ENCODE data around the gene FOXP1. TPM values are rescaled to one million over a fixed set of nuclear protein-coding genes. Genes with fewer than 3 reads are reported as not detected.

The FOXP1 gene
- total and polyA plus RNA-seq, 2 of the 13 experiments (the other 11 are each of a cell fraction or from before 2014, with no cell fraction given): 40.4 to 59.0 TPM

DNA sequence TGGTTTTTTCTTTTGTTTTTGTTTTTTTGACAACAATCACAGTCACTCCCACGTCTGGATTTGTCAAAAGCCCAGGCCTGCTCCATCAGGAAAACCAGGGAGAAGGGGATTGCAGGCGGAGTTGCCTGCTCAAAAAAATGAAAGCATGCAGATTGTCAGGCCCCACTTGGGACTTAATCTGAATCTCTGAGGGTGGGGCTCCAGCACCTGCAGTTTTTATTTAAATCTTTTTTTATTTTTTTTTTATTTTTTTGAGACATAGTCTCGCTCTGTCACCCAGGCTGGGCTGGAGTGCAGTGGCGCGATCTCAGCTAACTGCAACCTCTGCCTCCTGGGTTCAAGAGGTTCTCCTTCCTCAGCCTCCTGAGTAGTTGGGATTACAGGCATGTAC lies 140.9 kb downstream of the FOXP1 start:
- Histone ChIP-seq H2AFZ (ENCODE audit: low read length) (no peak overlapping the region), H3K4me1 (ENCODE audit: insufficient read depth, low read length) (no peaks in the 10 kb centered on the region), H3K4me3 (replicated peaks in 1 of 3; ENCODE audit: insufficient read depth in 1 of 3, low read depth in 2 of 3, low read length in 3 of 3) (no peak overlapping the region), H3K4me2 (ENCODE audit: low read depth, low read length) (no peak overlapping the region), H3K9ac (ENCODE audit: insufficient read depth, low read depth, low read length) (no peak overlapping the region), H4K20me1 (ENCODE audit: insufficient read depth, low read length) (peaks cover 8% of the 10 kb centered on the region), H3K27me3 (ENCODE audit: control insufficient read depth in 1 of 2, insufficient read depth in 2 of 2, low read length in 2 of 2) (no peaks in the 10 kb centered on the region), H3K27ac (ENCODE audit: extremely low read length, insufficient read depth, low read length) (no peak overlapping the region), H3K79me2 (ENCODE audit: insufficient read depth, low read length) (peaks cover 20% of the 10 kb centered on the region), H3K9me3 (ENCODE audit: low read length) (no peaks in the 10 kb centered on the region), H3K36me3 (replicated peaks in 1 of 2; ENCODE audit: control insufficient read depth in 1 of 2, insufficient read depth in 2 of 2, low read length in 2 of 2) (no peaks in the 10 kb centered on the region; a peak in 1 of 5 replicates)
- WGBS (ENCODE audit: low lambda C conversion rate): 99% methylated on average over 5 of the region's 5 CpGs
- BruUV-seq (replicated peaks): no TSS peak
- FAIRE-seq (no peak), DNase-seq (ENCODE audit: low spot score) (no peak), ATAC-seq (no peak)
- in situ Hi-C loops (cut with HindIII; ENCODE audit: extremely low pct_ligation_motif_present, low pct_unique_long_range_greater_than_20kb): no loop called here
- TF ChIP-seq IRX3 (CRISPR knock-in tag; IDR thresholded peaks at IDR 0.05; ENCODE audit: borderline replicate concordance, low read depth) (no peak), SPEN (CRISPR knock-in tag; IDR thresholded peaks at IDR 0.05; ENCODE audit: low read depth) (no peak), DPF2 (CRISPR knock-in tag; IDR thresholded peaks at IDR 0.05; ENCODE audit: borderline replicate concordance, low read depth) (no peak), SMAD3 (CRISPR knock-in tag; IDR thresholded peaks at IDR 0.05) (no peak), ZNF781 (CRISPR knock-in tag; IDR thresholded peaks at IDR 0.05; ENCODE audit: borderline replicate concordance, not compliant biosample characterization) (no peak), ATF7-NPFF (CRISPR knock-in tag; IDR thresholded peaks at IDR 0.05; ENCODE audit: low read depth) (no peak), ZNF34 (CRISPR knock-in tag; IDR thresholded peaks at IDR 0.05; ENCODE audit: borderline replicate concordance) (no peak), ZNF777 (CRISPR knock-in tag; IDR thresholded peaks at IDR 0.05) (no peak), ZFP90 (CRISPR knock-in tag; IDR thresholded peaks at IDR 0.05; ENCODE audit: borderline replicate concordance) (no peak), KDM3A (CRISPR knock-in tag; IDR thresholded peaks at IDR 0.05; ENCODE audit: low read depth) (no peak), ZNF124 (CRISPR knock-in tag; IDR thresholded peaks at IDR 0.05) (no peak), ZNF557 (CRISPR knock-in tag; IDR thresholded peaks at IDR 0.05) (no peak), MLX (CRISPR knock-in tag; IDR thresholded peaks at IDR 0.05) (no peak), ZNF761 (CRISPR knock-in tag; conservative IDR thresholded peaks at IDR 0.05) (no peak), ARID4A (CRISPR knock-in tag; IDR thresholded peaks at IDR 0.05; ENCODE audit: borderline replicate concordance) (no peak), YEATS4 (CRISPR knock-in tag; IDR thresholded peaks at IDR 0.05; ENCODE audit: borderline replicate concordance) (no peak), ZFP1 (CRISPR knock-in tag; IDR thresholded peaks at IDR 0.05) (no peak), SIN3B (IDR thresholded peaks at IDR 0.05; ENCODE audit: low read length) (no peak)
- TF ChIP-seq, protein P1, sequence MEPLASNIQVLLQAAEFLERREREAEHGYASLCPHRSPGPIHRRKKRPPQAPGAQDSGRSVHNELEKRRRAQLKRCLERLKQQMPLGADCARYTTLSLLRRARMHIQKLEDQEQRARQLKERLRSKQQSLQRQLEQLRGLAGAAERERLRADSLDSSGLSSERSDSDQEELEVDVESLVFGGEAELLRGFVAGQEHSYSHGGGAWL (CRISPR knock-in tag; IDR thresholded peaks at IDR 0.05): no peak
- intact Hi-C loops (cut with micrococcal nuclease; ENCODE audit: unreplicated experiment): no loop called here
- CTCF ChIA-PET (ENCODE audit: low intra/inter-chr PET ratio, low total read pairs): no interaction called here
- POLR2A ChIA-PET: no interaction called here
